Measurements from ENCODE around the gene SEC16A.

DNA sequence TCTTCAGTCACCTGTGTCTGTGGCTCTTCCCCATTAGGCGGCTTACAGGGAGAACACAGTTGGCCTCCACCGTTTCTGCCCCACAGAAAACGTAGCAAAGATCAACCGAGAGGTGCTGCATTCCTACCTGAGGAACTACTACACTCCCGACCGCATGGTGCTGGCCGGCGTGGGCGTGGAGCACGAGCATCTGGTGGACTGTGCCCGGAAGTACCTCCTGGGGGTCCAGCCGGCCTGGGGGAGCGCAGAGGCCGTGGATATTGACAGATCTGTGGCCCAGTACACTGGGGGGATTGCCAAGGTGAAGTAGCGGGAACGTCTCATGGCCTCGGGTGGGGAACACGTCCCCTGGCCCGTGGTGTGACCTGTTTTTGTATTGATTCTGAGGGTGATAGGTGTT, 65.9 kb downstream of the SEC16A start:
- TF ChIP-seq, protein P1, sequence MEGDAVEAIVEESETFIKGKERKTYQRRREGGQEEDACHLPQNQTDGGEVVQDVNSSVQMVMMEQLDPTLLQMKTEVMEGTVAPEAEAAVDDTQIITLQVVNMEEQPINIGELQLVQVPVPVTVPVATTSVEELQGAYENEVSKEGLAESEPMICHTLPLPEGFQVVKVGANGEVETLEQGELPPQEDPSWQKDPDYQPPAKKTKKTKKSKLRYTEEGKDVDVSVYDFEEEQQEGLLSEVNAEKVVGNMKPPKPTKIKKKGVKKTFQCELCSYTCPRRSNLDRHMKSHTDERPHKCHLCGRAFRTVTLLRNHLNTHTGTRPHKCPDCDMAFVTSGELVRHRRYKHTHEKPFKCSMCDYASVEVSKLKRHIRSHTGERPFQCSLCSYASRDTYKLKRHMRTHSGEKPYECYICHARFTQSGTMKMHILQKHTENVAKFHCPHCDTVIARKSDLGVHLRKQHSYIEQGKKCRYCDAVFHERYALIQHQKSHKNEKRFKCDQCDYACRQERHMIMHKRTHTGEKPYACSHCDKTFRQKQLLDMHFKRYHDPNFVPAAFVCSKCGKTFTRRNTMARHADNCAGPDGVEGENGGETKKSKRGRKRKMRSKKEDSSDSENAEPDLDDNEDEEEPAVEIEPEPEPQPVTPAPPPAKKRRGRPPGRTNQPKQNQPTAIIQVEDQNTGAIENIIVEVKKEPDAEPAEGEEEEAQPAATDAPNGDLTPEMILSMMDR (IDR thresholded peaks at IDR 0.05) = no peak
- TF ChIP-seq POLR2A (IDR thresholded peaks at IDR 0.05) = no peak
